Small intestine (tissue), 7 donors: ENCODE data around the gene IFNK. TPM values are rescaled to one million over a fixed set of nuclear protein-coding genes. Genes with fewer than 3 reads are reported as not detected.
A peak's percentile ranks its signal among the peaks of the same experiment; 100 is the strongest.

Experiments
- DNase-seq, 2 donors: peaks; one replicate each; pipeline versions ENCODE4 v3.0.0 to v3.0.0-alpha.2; 2013
- FAIRE-seq: peaks from 2 replicates; lab custom pipeline; 2012; peaks lifted over from hg19 to GRCh38; lab: Jason Lieb, UNC
- H3K27ac ChIP-seq, 3 donors: one replicate each; pipeline ENCODE4 v1.5.1; 2013; ENCODE audit warnings: low read length in 2 of 3, mild to moderate bottlenecking in 2 of 3, control low read depth in 1 of 3, inconsistent platforms in 1 of 3, low read depth in 1 of 3, moderate library complexity in 1 of 3
- H3K27me3 ChIP-seq, 3 donors: one replicate each; pipeline ENCODE4 v1.6.1; 2013; ENCODE audit warnings: low read length in 3 of 3, inconsistent platforms in 1 of 3; ENCODE audit not compliant: control insufficient read depth in 3 of 3, insufficient read depth in 3 of 3
- H3K36me3 ChIP-seq, 3 donors: one replicate each; pipeline ENCODE4 v1.6.1; 2013; ENCODE audit warnings: low read length in 3 of 3, inconsistent platforms in 1 of 3, low read depth in 1 of 3, mild to moderate bottlenecking in 1 of 3, moderate library complexity in 1 of 3; ENCODE audit not compliant: control insufficient read depth in 3 of 3, insufficient read depth in 2 of 3
- H3K4me1 ChIP-seq, 3 donors: one replicate each; pipeline ENCODE4 v1.6.1; 2013; ENCODE audit warnings: low read length in 2 of 3, inconsistent platforms in 1 of 3, low read depth in 1 of 3, mild to moderate bottlenecking in 1 of 3, moderate library complexity in 1 of 3; ENCODE audit not compliant: control insufficient read depth in 3 of 3, insufficient read depth in 2 of 3
- H3K4me3 ChIP-seq, 3 donors: one replicate each; pipeline ENCODE4 v1.5.1; 2013; ENCODE audit warnings: low read length in 3 of 3, control low read depth in 1 of 3, inconsistent platforms in 1 of 3, low read depth in 1 of 3, mild to moderate bottlenecking in 1 of 3, moderate library complexity in 1 of 3
- H3K9me3 ChIP-seq, 2 donors: one replicate each; pipeline ENCODE4 v1.6.1; 2013; ENCODE audit warnings: low read depth in 1 of 2, low read length in 1 of 2; ENCODE audit not compliant: control insufficient read depth in 2 of 2, insufficient read depth in 1 of 2
- WGBS, 3 donors: extraction: QIAGEN DNeasy Blood & Tissue Kit; methylation state at CpG; one replicate each; pipeline ENCODE4 v1.1.7; 2013; 5-methylcytosine and 5-hydroxymethylcytosine counted together
- polyA plus RNA-seq, 4 donors: library from polyadenylated mRNA; stranded (reverse) in 3 of 4; unstranded in 1 of 4; fragments of 200-250 nt in 3 of 4; fragments of 120-200 nt in 1 of 4; gene quantifications; one replicate each; pipeline versions ENCODE4 v1.2.1 to v1.2.3, GENCODE V29; 2013
- donor health status: healthy with polysubstance abuse.
- donor health status: control.
- donor health status: control.
- donor health status: Bipolar disorder and iron deficiency.
- donor health status: healthy.

IFNK gene
- polyA plus RNA-seq, 4 donors: 0.07 TPM; not detected in 3

DNA sequence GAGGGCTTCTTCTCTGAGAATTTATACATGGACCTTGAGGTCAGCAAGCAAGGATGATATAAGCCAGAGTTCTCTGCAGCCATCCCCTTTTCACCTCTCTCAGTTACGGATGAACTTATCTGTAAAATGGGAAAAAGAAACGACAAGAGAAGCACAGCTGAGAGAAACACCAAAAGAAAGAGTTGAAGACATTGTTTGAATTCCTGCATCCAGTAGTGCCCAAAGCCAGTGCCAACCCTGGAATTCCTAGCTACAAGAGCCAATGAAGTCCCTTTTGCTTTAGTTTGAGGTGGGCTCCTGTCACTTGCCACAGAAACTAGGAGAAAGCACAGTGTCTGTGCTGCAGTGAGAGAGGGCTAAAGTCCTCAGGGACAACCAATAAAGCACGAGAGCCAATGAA, 12.1 kb downstream of the IFNK start:
- H3K27ac ChIP-seq: peak overlapping the region in 1 of 3 donors; percentile 11
- no peaks in the 10 kb centered on the region for H3K9me3 ChIP-seq
- FAIRE-seq (no peak), DNase-seq (no peak)
- H3K36me3 ChIP-seq: peaks cover 0 to 3% (median 0%) of the 10 kb centered on the region in 3 donors
- no peak overlapping the region for H3K4me3 ChIP-seq
- H3K4me1 ChIP-seq: peaks cover 2 to 28% (median 5%) of the 10 kb centered on the region in 3 donors
- no peaks in the 10 kb centered on the region for H3K27me3 ChIP-seq
- WGBS, 3 donors: 66 to 74% (median 71%) methylated on average over 3 of the region's 3 CpGs

DNA sequence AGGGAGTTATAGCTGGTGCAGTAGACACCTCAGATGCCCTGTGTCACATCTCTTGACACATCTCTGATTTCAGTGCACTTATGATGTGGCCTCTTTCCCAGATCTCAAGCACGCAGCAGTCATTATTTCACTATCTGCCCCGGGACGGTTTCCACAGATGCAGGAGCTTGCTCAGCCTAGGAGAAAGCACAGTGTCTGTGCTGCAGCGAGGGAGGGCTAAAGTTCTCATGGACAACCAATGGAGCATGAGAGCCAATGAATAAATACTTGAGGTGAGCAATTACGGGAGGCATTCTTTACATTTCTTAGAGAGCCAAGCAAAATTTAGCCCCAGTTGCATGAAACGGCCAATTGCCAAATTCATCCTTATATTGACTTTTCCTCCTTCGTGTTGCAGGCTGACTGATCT, 12.9 kb downstream of the IFNK start:
- H3K4me1 ChIP-seq: peaks cover 0 to 28% (median 5%) of the 10 kb centered on the region in 3 donors
- DNase-seq (no peak), FAIRE-seq (no peak)
- no peaks in the 10 kb centered on the region for H3K27me3 ChIP-seq
- WGBS, 3 donors: 70 to 85% (median 84%) methylated on average over 7 of the region's 7 CpGs
- no peaks in the 10 kb centered on the region for H3K9me3 ChIP-seq
- peaks cover 0 to 5% (median 0%) of the 10 kb centered on the region in 3 donors for H3K36me3 ChIP-seq
- no peak overlapping the region for H3K4me3 ChIP-seq
- H3K27ac ChIP-seq: peak overlapping the region in 1 of 3 donors; percentile 0

DNA sequence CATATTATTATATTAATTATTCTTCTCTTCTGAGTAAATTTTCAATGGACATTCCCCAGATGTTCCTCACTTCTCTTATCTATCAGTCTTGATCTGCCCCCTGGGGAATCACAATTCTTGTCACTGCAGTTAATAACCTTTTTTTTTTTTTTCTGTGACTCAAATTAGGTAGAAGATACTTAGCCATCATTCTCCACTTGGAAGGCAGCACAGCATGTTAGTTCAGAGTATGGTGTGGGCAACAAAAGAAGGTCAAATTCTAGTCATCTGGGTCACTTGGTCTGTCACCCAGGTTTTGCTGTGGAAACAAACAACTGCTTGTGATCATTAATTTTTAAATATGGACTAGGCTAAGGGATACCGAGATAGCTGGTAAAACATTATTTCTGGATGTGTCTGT, 13.7 kb downstream of the IFNK start:
- no peak overlapping the region for H3K27ac ChIP-seq
- H3K4me1 ChIP-seq: peaks cover 0 to 28% (median 5%) of the 10 kb centered on the region in 3 donors
- no peaks in the 10 kb centered on the region for H3K9me3 ChIP-seq
- H3K4me3 ChIP-seq: no peak overlapping the region
- H3K36me3 ChIP-seq: peaks cover 0 to 5% (median 0%) of the 10 kb centered on the region in 3 donors
- 90 to 92% (median 91%) methylated on average over 1 of the region's 1 CpG for whole genome bisulfite sequencing, 3 donors
- DNase-seq (no peak), FAIRE-seq (no peak)
- no peaks in the 10 kb centered on the region for H3K27me3 ChIP-seq

DNA sequence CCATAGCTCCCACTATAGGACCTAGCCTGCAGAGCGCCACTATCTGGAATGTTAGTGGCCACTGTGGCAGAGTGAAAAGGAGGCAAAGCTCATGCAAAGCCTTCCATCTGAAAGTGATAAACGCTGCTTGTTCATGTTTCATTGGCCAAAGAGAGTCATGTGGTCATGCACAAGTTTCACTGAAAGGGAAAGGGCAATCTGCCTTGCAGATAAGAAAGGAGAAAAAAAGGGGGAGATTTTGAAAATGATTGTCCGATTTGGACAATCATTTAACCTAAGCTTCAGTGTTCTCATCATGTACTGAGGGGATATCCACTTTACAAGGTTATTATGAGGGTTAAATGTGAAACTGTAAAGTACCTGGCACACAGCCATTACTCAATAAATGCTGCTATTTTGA, 14.6 kb downstream of the IFNK start:
- FAIRE-seq: no peak
- peak overlapping the region in 1 of 3 donors; percentile 12 for H3K27ac ChIP-seq
- no peaks in the 10 kb centered on the region for H3K27me3 ChIP-seq
- peaks cover 0 to 28% (median 5%) of the 10 kb centered on the region in 3 donors for H3K4me1 ChIP-seq
- peaks cover 0 to 5% (median 0%) of the 10 kb centered on the region in 3 donors for H3K36me3 ChIP-seq
- peak; percentile 30 to 61 for DNase-seq
- no peaks in the 10 kb centered on the region for H3K9me3 ChIP-seq
- WGBS, 3 donors: 32 to 67% (median 65%) methylated on average over 3 of the region's 3 CpGs
- H3K4me3 ChIP-seq: no peak overlapping the region

DNA sequence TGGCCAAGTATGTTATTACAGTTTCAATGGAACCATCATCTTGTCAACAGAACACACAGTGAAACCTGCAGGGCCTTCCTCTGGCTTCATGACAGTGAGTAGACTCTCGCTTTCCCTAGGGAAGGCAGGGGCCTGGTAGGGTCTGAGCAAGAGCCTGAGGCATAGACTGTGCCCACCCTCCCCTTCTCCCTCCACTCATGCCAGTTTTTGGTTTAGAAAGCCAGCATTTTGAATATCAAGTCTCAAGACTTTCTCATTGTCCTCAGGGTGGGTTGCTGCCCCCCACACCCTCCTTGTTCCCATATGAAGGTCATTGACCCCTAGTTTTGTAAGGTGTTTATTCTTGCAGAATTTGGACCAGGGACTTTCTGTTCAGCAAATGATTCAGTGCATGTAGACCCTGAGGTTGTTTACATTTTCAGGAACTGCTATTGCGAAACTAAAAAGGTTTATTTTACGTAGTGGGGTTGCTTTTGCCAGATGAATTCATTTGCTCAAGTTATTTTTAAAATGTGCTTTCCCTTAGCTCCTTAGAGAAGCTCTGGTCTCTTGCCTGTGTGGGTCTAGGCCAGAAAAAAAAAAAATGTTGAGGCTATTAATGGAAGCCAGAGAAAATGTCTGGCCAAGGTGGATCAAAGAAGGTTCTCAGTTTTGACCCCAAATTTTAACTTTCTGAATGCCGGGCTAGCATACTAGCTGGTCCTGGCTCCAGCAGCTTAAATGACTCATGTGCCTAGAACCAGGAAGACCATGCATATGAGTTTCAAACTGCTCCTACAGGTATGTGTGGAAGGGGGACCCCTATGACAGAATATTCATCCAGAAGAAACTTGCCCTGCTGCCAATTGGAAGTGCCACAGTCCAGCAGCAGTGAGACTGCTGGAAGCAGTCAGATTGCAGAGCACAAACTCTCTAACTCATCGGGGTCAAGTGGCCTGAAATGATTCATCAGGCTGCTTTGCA, 15.7 kb downstream of the IFNK start:
- H3K36me3 ChIP-seq: peaks cover 0 to 7% (median 0%) of the 10 kb centered on the region in 3 donors
- 60 to 88% (median 82%) methylated on average over 5 of the region's 5 CpGs for WGBS, 3 donors
- H3K27me3 ChIP-seq: no peaks in the 10 kb centered on the region
- no peaks in the 10 kb centered on the region for H3K9me3 ChIP-seq
- no peak overlapping the region for H3K4me3 ChIP-seq
- DNase-seq: no peak
- peaks cover 0 to 28% (median 3%) of the 10 kb centered on the region in 3 donors for H3K4me1 ChIP-seq
- peak overlapping the region in 2 of 3 donors; percentile 8 to 84 for H3K27ac ChIP-seq
- no peak for FAIRE-seq

DNA sequence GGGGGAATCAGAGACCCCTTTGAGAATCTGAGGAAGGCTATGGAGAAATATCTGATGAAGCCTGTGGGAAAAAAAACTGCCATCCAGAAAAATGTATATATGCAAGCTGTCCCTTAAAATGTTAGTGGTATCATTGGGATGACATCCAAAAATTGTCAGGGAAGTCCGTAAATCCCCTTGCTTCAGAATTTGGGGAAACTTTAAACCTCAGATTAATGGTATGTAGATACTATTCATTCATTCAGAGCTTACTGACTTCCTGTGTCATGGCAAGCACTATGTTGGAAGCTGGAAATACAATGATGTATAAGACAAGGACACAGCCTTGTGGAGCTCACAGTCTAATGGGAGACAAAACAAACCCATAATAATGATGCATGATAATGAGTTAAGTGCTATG, 16.4 kb downstream of the IFNK start:
- Histone ChIP-seq H3K4me3 (no peak overlapping the region), H3K27me3 (no peaks in the 10 kb centered on the region), H3K4me1 (peaks cover 0 to 28% (median 0%) of the 10 kb centered on the region in 3 donors), H3K27ac (no peak overlapping the region), H3K9me3 (no peaks in the 10 kb centered on the region), H3K36me3 (peaks cover 0 to 8% (median 0%) of the 10 kb centered on the region in 3 donors)
- FAIRE-seq (no peak), DNase-seq (no peak)
- 73 to 90% (median 88%) methylated on average over 1 of the region's 1 CpG for WGBS, 3 donors

DNA sequence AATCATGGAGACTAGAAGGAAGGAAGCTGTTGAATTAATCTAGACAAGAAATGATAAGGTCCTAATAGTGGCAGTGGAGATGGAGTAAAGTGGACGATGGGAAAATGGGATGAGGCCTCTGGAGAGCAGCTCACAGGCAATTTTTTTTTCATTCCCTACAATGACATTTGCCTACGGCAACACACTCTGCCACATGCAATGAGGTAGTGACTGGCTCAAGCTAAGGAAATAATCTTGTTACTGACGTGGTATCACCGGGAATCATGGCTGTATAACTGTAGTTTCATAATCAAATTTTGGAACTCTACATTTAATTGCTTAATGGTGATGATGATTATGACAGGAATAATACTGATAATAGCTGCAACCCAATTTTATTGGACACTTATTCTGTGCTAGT, 17.6 kb downstream of the IFNK start:
- peaks cover 0 to 5% (median 0%) of the 10 kb centered on the region in 3 donors for H3K36me3 ChIP-seq
- no peaks in the 10 kb centered on the region for H3K9me3 ChIP-seq
- H3K27ac ChIP-seq: no peak overlapping the region
- no peaks in the 10 kb centered on the region for H3K27me3 ChIP-seq
- no peak for FAIRE-seq
- H3K4me3 ChIP-seq: no peak overlapping the region
- 68 to 92% (median 90%) methylated on average over 4 of the region's 4 CpGs for WGBS, 3 donors
- no peak for DNase-seq
- H3K4me1 ChIP-seq: peaks cover 0 to 19% (median 0%) of the 10 kb centered on the region in 3 donors

DNA sequence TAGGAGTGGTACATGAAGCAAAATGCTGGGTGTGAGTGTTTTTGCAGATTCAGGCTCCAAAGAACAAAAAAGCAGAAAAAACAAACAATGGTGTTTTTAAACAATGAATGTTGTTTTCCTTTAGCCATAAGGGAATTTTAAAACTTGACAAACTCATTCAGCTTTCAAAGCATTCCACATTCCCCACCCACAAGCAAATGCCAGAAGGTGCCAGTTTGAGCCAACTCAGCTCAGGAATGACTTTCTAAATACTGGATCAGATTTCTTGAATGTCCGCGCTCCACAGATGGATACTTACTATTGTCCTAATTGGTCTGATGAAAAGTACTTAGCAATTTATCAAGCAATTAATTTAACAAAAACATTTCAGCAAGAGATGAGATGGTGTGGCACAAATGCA, 18.4 kb downstream of the IFNK start:
- Histone ChIP-seq H3K36me3 (peaks cover 0 to 5% (median 0%) of the 10 kb centered on the region in 3 donors), H3K27ac (no peak overlapping the region), H3K4me1 (peaks cover 0 to 19% (median 0%) of the 10 kb centered on the region in 3 donors), H3K27me3 (no peaks in the 10 kb centered on the region), H3K4me3 (no peak overlapping the region), H3K9me3 (no peaks in the 10 kb centered on the region)
- DNase-seq: no peak
- WGBS, 3 donors: 92 to 99% (median 94%) methylated on average over 2 of the region's 2 CpGs
- FAIRE-seq: no peak
